Epithelial cell of esophagus (primary cell): ENCODE measurements around the gene IFI35.

Source experiments
- DNase-seq: peaks from one replicate; pipeline ENCODE4 v3.0.0; 2010; ENCODE audit warnings: low read depth
- H3K4me3 ChIP-seq: 2 replicates; pipeline ENCODE4 v1.5.1; 2011; ENCODE audit warnings: mild to moderate bottlenecking, low read length, control low read depth
- TF ChIP-seq, protein P1 (sequence below): IDR thresholded peaks from 2 replicates; pipeline ENCODE4 v1.5.1; 2011; ENCODE audit warnings: low read depth, mild to moderate bottlenecking, low read length, control low read depth, inconsistent platforms; ENCODE audit not compliant: insufficient read depth; ENCODE audit errors: missing control alignments

The IFI35 gene

GRCh38 chr17:43015579-43015978 lies 9.0 kb downstream of the IFI35 start:
- TF ChIP-seq, protein P1, sequence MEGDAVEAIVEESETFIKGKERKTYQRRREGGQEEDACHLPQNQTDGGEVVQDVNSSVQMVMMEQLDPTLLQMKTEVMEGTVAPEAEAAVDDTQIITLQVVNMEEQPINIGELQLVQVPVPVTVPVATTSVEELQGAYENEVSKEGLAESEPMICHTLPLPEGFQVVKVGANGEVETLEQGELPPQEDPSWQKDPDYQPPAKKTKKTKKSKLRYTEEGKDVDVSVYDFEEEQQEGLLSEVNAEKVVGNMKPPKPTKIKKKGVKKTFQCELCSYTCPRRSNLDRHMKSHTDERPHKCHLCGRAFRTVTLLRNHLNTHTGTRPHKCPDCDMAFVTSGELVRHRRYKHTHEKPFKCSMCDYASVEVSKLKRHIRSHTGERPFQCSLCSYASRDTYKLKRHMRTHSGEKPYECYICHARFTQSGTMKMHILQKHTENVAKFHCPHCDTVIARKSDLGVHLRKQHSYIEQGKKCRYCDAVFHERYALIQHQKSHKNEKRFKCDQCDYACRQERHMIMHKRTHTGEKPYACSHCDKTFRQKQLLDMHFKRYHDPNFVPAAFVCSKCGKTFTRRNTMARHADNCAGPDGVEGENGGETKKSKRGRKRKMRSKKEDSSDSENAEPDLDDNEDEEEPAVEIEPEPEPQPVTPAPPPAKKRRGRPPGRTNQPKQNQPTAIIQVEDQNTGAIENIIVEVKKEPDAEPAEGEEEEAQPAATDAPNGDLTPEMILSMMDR: no peak
- H3K4me3 ChIP-seq: no peak overlapping the region
- DNase-seq: no peak

GRCh38 chr17:43016216-43016615 lies 9.6 kb downstream of the IFI35 start:
- no peak overlapping the region for H3K4me3 ChIP-seq

DNA sequence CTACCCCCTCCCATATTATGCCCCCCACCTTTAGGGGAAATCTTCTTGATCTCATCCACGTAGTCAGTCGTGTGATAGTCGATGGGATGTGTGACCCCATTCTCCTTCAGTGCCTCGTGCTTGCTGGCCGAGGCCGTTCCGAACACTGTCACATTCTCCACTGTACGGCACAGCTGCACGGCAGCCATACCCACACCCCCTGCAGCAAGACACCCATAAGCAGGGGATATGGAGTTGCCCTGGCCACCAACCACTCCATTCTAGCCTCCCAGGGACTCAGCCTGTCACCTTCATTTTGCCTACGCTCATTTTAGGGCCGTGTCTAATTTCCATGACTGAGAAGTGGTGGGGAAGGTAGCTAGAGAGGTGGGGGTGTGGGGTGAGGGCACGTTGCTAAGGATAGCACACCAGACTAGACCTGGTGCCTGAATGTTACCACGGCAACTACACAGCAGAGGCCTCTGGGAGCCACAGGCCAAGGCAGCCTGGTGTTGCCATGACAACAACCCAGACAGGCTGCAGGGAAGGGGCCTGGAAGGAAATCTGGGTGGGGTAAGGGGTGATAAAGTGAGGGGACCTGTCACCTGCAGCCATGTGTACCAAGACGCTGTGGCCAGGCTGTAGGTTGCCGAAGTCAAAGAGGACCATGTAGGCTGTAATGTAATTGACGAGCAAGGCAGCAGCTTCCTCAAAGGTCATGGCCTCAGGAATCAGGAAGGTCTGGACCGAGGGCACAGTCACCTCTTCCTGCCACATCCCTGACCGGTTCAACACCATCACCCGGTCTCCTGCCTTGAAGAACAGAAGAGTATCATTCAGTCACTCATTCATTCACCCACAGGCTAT lies 11.6 kb downstream of the IFI35 start:
- no peak for DNase-seq
- TF ChIP-seq, protein P1: no peak
- no peak overlapping the region for H3K4me3 ChIP-seq

More at GRCh38 chr17:43016216-43016615, 9.6 kb downstream of the IFI35 start:
- TF ChIP-seq, protein P1: no peak
- no peak for DNase-seq

- DNase-seq: no peak
- TF ChIP-seq, protein P1: no peak
- H3K4me3 ChIP-seq: no peak overlapping the region
Observed at GRCh38 chr17:43018932-43019331, 12.3 kb downstream of the IFI35 start.

- no peak for DNase-seq
- no peak overlapping the region for H3K4me3 ChIP-seq
- TF ChIP-seq, protein P1: no peak
Observed at GRCh38 chr17:43019418-43019817, 12.8 kb downstream of the IFI35 start.

DNA sequence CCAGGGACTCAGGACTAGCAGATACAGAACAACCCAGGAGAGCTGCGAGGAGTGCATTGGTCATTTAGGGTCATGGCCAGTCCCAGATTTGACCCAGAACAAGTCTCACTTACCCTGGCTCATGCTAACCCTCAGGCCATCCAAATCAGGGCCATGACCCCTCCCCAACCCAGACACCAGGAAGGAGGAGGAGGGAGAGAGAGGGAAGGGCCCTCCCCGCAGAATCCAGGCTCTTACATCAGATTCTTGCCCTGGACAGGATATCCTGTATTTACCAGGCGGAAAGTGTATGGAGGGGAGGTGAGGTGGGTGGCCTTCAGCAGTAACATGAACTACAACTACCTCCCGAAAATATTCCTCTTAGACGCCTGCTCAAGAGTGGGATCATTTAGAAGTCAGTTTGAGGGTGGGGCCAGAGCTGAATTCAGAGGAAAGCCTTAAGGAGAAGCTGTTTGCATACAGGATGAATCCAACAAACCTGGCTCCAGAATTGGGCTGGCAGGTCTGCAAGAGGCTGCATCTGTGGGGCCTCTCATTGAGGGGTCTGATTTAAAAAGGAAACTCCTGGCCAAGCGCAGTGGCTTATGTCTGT lies 13.5 kb downstream of the IFI35 start:
- TF ChIP-seq, protein P1: no peak
- no peak for DNase-seq
- no peak overlapping the region for H3K4me3 ChIP-seq
